Activated CD4-positive, alpha-beta T cell treated with anti-CD3 and anti-CD28 coated beads, Interleukin-2, amount 10 ng/mL, durations not matched to agents 7 days and 5 days (primary cell): ENCODE measurements around the gene NME1. TPM values are rescaled to one million over a fixed set of nuclear protein-coding genes. Genes with fewer than 3 reads are reported as not detected.

ENCODE experiments used
- total RNA-seq, 2 experiments: library from RNA; stranded (reverse); gene quantifications; one replicate each; pipeline ENCODE4 v1.2.3, GENCODE V29; 2021

Gene NME1
- total RNA-seq, 2 experiments from 2014 or later, result 104 to 107 TPM

Other genes with a start within 250 kb of the NME1 start
- gene SPAG9, start 32.7 kb upstream of the NME1 start, total RNA-seq, result 10 to 100 TPM; 43.6 to 58.5 TPM
- gene NME2, start 12.9 kb downstream of the NME1 start, total RNA-seq, result 100 to 1,000 TPM; 368 to 415 TPM
- gene MBTD1, start 106.5 kb downstream of the NME1 start, total RNA-seq, result 10 to 100 TPM; 13.8 to 14.5 TPM
- gene UTP18, start 107.0 kb downstream of the NME1 start, total RNA-seq, result 10 to 100 TPM; 42.9 to 45.5 TPM